Panc1 (cell line): ENCODE data around the gene ITPRID2.

ENCODE experiments used
- TF ChIP-seq, protein P1 (sequence below), 2 experiments: IDR thresholded peaks; 2 replicates each; pipeline ENCODE4 v1.6.1; 2011 to 2012; ENCODE audit warnings: low read depth in 2 of 2, control low read depth in 1 of 2, low read length in 1 of 2, mild to moderate bottlenecking in 1 of 2, moderate library complexity in 1 of 2; ENCODE audit not compliant: insufficient read depth in 1 of 2
- TF ChIP-seq, protein P2 (sequence below): fragments of 450-650 bp; IDR thresholded peaks from 2 replicates; pipeline ENCODE4 v1.5.1; 2017; ENCODE audit warnings: mild to moderate bottlenecking

DNA sequence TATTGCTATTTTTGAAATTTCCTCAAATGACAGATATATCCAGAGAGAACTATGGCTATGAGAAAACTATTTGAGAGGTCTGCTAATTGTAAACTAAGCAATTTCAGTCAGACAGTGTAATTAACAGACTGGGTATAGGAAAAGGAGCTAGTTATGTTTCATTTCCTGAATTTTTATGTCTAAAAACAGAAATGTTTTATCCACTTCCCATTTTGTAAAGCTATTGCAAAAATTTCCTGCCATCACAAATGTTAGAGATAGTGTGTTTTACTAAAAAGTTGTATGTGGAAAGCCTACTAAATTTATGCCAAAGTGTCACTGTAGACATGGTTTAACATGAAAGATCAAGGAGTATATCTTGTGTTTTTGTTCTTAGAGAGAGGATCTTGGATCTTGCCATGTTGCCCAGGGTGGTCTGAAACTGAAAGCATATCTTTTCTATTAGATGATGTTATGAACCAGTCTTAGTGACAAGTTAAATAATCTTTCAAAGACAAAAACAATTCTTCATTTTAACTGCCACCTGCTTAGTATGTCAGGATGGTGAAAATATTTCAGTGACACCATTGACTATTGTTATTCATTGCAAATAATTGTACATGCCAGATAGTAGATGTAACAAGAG lies 40.5 kb upstream of the ITPRID2 start:
- TF ChIP-seq, protein P1, sequence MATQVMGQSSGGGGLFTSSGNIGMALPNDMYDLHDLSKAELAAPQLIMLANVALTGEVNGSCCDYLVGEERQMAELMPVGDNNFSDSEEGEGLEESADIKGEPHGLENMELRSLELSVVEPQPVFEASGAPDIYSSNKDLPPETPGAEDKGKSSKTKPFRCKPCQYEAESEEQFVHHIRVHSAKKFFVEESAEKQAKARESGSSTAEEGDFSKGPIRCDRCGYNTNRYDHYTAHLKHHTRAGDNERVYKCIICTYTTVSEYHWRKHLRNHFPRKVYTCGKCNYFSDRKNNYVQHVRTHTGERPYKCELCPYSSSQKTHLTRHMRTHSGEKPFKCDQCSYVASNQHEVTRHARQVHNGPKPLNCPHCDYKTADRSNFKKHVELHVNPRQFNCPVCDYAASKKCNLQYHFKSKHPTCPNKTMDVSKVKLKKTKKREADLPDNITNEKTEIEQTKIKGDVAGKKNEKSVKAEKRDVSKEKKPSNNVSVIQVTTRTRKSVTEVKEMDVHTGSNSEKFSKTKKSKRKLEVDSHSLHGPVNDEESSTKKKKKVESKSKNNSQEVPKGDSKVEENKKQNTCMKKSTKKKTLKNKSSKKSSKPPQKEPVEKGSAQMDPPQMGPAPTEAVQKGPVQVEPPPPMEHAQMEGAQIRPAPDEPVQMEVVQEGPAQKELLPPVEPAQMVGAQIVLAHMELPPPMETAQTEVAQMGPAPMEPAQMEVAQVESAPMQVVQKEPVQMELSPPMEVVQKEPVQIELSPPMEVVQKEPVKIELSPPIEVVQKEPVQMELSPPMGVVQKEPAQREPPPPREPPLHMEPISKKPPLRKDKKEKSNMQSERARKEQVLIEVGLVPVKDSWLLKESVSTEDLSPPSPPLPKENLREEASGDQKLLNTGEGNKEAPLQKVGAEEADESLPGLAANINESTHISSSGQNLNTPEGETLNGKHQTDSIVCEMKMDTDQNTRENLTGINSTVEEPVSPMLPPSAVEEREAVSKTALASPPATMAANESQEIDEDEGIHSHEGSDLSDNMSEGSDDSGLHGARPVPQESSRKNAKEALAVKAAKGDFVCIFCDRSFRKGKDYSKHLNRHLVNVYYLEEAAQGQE (IDR thresholded peaks at IDR 0.05; ENCODE audit: insufficient read depth in 1 of 2, low read depth in 2 of 2, low read length in 1 of 2) = no peak
- TF ChIP-seq, protein P2, sequence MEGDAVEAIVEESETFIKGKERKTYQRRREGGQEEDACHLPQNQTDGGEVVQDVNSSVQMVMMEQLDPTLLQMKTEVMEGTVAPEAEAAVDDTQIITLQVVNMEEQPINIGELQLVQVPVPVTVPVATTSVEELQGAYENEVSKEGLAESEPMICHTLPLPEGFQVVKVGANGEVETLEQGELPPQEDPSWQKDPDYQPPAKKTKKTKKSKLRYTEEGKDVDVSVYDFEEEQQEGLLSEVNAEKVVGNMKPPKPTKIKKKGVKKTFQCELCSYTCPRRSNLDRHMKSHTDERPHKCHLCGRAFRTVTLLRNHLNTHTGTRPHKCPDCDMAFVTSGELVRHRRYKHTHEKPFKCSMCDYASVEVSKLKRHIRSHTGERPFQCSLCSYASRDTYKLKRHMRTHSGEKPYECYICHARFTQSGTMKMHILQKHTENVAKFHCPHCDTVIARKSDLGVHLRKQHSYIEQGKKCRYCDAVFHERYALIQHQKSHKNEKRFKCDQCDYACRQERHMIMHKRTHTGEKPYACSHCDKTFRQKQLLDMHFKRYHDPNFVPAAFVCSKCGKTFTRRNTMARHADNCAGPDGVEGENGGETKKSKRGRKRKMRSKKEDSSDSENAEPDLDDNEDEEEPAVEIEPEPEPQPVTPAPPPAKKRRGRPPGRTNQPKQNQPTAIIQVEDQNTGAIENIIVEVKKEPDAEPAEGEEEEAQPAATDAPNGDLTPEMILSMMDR = no peak
